ENCODE data around the gene TAF4.
"Not testable (repeated sequence)": the region's sequence is repeated elsewhere in the genome, so short reads cannot be mapped to it uniquely, and the experiment has no call there.

The TAF4 gene

DNA sequence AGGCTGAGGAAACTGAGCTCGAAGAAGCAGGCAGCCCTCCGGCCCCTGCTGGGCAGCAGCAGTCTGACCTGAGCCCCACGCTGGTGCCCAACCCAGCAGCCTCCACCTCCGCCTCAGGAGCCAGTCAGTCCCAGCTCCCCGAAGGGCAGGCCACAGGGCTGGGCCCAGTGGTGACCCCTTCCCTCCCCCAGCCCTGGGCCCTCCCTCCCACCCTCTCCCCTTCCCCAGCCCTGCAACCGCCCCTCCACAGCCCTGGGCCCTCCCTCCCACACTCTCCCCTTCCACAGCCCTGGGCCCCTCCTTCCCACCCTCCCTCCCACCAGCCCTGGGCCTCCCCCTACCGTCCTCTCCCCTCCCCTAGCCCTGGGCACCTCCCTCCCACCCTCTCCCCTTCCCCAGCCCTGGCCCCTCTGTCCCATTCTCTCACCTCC, 115.0 kb downstream of the TAF4 start:
- DNase-seq, result peak in 6 of 42 donors; percentile 3 to 21 (median 5)

DNA sequence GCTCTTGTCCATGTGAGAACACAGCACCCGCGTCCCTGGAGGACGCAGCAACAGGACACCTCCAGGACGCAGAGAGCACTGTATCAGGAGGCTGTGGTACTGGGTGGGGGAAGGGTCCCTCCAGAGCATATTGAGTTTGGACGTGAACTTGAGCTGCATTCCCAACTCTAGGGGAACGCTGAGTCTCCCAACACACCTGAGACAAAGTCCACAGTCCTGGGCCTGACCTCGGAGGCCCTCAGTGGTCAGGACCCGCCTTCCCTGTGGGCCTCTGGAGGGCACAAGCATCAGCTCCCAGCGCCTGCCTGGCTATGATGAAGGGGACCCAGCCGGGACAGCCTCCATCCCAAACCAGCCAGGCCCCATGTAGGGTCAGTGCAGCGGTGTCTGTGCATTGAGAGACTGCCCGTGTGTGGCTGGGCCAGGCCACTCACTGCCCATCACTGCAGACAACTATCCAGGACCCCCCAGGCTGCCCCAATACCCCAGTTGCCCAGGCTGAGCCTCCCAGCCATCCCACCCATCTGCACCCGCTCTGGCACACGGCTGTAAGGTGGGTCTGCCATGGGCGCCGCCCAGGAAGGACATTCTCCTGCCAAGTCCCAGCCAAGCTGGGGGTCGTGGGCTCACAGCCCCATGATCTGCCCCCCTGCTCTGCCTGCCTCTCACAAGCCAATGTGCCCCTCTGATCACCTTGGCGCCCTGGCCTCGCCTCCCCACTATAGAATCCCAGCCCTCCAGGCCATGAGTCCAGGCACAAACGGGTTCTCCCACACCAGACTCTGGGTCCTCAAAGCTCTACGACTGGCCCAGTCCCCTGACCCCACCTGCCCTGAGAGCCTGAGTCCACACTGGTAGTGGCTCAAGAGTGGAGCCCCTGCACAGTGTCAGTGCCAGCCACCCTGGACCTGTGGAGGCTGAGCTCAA, 115.7 kb downstream of the TAF4 start:
- intact Hi-C loops (cut with DNase I), result no loop called here
- DNase-seq, result peak in 9 of 42 donors; percentile 1 to 20 (median 8)

More for the DNA sequence above, 115.0 kb downstream of the TAF4 start:
- intact Hi-C loops (cut with DNase I), result no loop called here

- intact Hi-C loops (cut with DNase I), result no loop called here
- peak in 7 of 42 donors; percentile 4 to 21 (median 8) for DNase-seq
Measured at GRCh38 chr20:61949363-61949713, 116.3 kb downstream of the TAF4 start.

DNA sequence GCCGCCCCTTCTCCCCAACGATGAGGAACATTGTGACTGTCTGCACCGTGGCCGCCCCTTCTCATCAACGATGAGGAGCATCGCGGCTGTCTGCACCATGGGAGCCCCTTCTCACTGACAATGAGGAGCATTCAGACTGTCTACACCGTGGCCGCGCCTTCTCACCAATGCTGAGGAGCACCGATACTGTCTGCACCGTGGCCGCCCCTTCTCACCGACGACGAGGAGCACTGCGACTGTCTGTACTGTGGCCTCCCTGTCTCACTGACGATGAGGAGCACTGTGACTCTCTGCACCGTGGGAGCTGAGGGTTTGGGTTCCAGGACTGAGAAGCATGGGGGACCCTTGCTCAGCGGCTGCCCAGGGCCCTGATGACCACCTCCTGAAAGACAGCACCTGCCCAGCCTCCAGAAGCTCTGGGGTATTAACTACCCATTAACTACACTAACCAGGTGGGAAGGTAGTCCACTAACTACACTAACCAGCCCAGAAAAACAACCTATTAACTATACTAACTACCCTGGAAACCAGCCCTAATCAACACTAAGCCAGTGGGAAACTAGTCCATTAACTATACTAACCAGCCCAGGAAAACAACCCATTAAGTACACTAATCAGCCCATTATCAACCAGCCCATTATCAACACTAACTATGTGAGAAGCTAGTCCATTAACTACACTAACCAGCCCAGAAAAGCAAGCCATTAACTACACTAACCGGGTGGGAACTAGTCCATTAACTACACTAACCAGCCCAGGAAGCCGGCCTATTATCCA, 116.9 kb downstream of the TAF4 start:
- DNase-seq, result peak in 3 of 42 donors; percentile 0 to 26 (median 4)
- intact Hi-C loops (cut with DNase I), result no loop called here

- DNase-seq, result peak in 4 of 42 donors; percentile 2 to 22 (median 11)
- intact Hi-C loops (cut with DNase I), result not testable (repeated sequence)
Measured at GRCh38 chr20:61948056-61948455, 117.6 kb downstream of the TAF4 start.

- DNase-seq; intact Hi-C loops (cut with DNase I): not testable (repeated sequence)
Measured at GRCh38 chr20:61945495-61945894, 120.2 kb downstream of the TAF4 start.

DNA sequence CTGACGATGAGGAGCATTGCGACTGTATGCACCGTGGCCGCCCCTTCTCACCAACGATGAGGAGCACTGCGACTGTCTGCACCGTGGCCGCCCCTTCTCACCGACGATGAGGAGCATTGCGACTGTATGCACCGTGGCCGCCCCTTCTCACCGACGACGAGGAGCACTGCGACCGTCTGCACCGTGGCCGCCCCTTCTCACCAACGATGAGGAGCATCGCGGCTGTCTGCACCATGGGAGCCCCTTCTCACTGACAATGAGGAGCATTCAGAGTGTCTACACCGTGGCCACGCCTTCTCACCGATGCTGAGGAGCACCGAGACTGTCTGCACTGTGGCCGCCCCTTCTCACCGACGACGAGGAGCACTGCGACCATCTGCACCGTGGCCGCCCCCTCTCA, 120.7 kb downstream of the TAF4 start:
- DNase-seq; intact Hi-C loops (cut with DNase I): not testable (repeated sequence)

DNA sequence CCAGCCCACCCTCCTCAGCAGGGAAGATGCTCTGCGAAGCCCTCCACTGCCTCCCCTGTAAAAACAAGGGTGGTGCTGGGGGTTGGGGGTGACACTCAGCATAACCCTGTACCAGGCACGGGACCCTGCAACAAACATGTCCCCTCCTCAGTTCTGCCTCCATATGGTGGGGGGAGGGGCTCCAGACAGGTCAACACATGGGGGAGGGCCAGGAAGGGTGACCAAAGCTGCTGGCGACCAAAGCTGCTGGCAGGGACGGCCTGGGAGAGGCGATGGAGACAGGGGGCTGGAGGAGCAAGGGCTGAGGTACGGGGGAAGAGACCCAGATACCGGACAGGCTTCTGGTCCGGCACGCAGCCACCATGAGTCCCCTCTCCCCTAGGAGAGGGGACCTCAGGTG, 123.2 kb downstream of the TAF4 start:
- peak in 3 of 42 donors; percentile 2 to 9 (median 8) for DNase-seq
- intact Hi-C loops (cut with DNase I), result no loop called here

DNA sequence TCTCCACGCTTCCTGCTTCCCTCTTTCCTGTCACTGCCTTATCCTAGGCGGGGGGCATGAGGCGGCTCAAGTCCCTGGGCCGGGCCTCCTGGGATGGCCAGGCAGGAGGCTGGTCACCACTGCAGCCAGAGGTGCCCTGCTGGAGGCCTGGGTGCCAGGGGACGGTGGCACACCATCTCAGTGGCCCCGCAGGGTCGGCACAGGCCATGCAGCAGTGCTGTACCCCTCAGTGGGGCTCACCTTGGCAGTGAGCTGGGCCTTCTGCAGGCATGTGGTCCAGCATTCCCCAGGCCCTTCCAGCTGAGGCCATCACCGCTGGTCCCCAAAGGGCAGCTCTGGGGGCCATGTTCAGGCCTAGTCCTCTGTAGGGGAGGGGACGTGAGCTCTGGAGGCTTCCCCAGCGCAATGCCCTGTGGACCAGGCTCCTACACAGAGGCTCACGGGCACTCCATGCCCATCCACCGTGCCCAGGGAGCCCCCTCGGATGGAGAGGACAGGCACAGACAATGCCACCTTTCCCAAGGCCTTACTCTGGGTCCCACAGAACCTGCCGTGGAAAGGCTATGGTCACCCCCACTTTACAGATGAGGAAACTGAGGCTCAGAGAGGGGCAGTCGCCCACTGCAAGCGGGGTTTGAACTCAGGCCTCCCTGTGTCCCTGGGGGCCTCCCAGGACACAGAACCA, 123.8 kb downstream of the TAF4 start:
- intact Hi-C loops (cut with DNase I), result no loop called here
- peak in 5 of 42 donors; percentile 1 to 37 (median 16) for DNase-seq

- intact Hi-C loops (cut with DNase I), result no loop called here
- peak in 3 of 42 donors; percentile 6 to 37 (median 24) for DNase-seq
Measured at GRCh38 chr20:61940976-61941720, 124.5 kb downstream of the TAF4 start.

DNA sequence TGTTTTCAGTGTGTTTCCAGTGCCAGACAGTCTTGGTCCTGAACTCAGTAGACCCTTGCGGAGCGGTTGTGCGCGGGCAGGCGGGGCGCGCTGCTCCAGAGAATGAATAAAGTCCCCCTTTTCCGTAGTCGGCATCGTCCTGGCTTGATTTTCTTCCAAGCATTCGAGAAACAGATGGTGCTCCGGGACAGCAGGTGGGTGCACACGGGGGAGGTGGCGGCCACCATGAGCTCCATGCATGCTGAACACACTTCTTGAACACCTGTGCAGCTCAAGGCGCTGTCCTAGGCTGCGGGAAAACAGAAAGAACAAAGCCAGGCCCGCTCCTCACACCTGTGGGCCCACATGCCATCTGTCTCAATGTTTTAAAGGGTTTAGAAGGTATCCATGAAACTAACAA, 125.2 kb downstream of the TAF4 start:
- peak in 4 of 42 donors; percentile 4 to 34 (median 19) for DNase-seq
- intact Hi-C loops (cut with DNase I), result no loop called here

GRCh38 chr20:61939691-61940360, 125.9 kb downstream of the TAF4 start:
- peak in 4 of 42 donors; percentile 7 to 43 (median 28) for DNase-seq
- intact Hi-C loops (cut with DNase I), result no loop called here

- intact Hi-C loops (cut with DNase I), result no loop called here
- DNase-seq, result peak in 5 of 42 donors; percentile 5 to 23 (median 13)
Measured at GRCh38 chr20:61938839-61939690, 126.6 kb downstream of the TAF4 start.

- peak in 3 of 42 donors; percentile 5 to 27 (median 19) for DNase-seq
- intact Hi-C loops (cut with DNase I), result no loop called here
Measured at GRCh38 chr20:61937963-61938838, 127.5 kb downstream of the TAF4 start.

DNA sequence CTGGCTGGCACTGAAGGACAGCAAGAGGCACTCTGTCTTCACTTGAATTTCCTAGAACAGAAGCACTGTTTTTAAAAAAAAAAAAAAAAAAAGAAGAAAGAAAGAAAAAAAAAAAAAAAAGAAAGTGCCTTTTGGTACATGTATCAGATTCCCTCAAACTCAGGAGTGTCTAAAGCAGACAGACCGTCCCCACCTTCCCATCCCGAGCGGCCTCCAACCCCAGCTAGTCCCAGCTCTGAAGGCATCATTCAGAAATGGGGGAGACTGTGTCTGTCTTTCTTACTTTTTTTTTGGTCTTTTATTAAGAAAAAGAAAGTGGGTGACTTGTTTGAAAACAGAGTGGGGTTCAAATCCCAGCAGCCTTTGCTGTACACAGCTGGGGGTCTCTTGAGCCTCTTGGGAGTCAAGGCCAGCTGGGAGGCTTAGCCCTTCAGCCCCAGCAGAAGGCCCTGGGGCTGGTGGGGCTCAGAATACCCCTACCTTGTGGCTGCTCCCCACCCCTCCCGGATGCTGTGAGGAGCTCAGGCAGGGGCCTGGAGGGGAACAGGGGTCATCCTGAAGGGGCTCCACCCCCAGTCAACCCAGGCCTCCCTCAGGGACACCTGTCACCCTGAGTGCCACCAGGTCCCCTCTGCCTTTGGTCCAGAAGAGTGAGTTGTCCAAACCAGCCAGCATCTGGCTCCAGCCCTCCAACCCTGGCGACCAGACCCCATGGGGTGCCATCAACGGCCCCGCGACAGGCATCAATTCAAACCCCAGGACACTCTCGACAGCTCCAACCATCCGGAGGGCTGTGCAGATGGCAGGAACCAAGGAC, 128.3 kb downstream of the TAF4 start:
- DNase-seq, result peak in 2 of 42 donors; percentile 25 to 26
- intact Hi-C loops (cut with DNase I), result no loop called here

Data from head of caudate nucleus (tissue), 42 donors.